NT2/D1 (cell line): ENCODE data around the gene FBXO47.
A peak's percentile ranks its signal among the peaks of the same experiment; 100 is the strongest.

Experiments used
- DNase-seq: peaks from one replicate; pipeline ENCODE4 v3.0.0-alpha.2; 2011; ENCODE audit warnings: low read depth, low spot score
- H3K27me3 ChIP-seq: 2 replicates; pipeline ENCODE4 v1.6.0; 2011; ENCODE audit warnings: mild to moderate bottlenecking; ENCODE audit not compliant: insufficient read length, insufficient read depth
- H3K36me3 ChIP-seq: 2 replicates; pipeline ENCODE4 v1.6.1; 2011; ENCODE audit warnings: mild to moderate bottlenecking, low read length, mixed read lengths; ENCODE audit not compliant: insufficient read depth, insufficient read length
- H3K4me1 ChIP-seq: 2 replicates; pipeline ENCODE4 v1.5.1; 2011; ENCODE audit not compliant: insufficient read depth, insufficient read length
- H3K4me3 ChIP-seq: 2 replicates; pipeline ENCODE4 v1.5.1; 2011; ENCODE audit warnings: low read depth; ENCODE audit not compliant: insufficient read length
- H3K9ac ChIP-seq: 2 replicates; pipeline ENCODE4 v1.6.0; 2011; ENCODE audit warnings: low read depth; ENCODE audit not compliant: insufficient read length
- H3K9me3 ChIP-seq: 2 replicates; pipeline ENCODE4 v1.5.1; 2011; ENCODE audit warnings: mild to moderate bottlenecking, low read length; ENCODE audit not compliant: insufficient read depth
- SUZ12 ChIP-seq: IDR thresholded peaks from 2 replicates; pipeline ENCODE4 v1.6.1; 2011; ENCODE audit not compliant: insufficient read length, insufficient read depth; ENCODE audit errors: extremely low read depth
- YY1 ChIP-seq: IDR thresholded peaks from 2 replicates; pipeline ENCODE4 v1.6.1; 2011; ENCODE audit not compliant: insufficient read length, insufficient read depth
- ZNF274 ChIP-seq: IDR thresholded peaks from 2 replicates; pipeline ENCODE4 v1.6.1; 2011; ENCODE audit warnings: mild to moderate bottlenecking, low read depth, low read length

Gene FBXO47

GRCh38 chr17:38967290-38967738 lies at the start of gene FBXO47:
Gene FBXO47, minus strand, starts transcription at chr17:38967403. Its CDS starts 4,378 bp downstream, at chr17:38963025.
- Histone ChIP-seq H3K4me3 (no peak within 1 kb of the TSS), H3K4me1 (no peaks in the 10 kb centered on the region), H3K27me3 (no peaks in the 10 kb centered on the region), H3K9ac (no peak within 1 kb of the TSS), H3K9me3 (no peaks in the 10 kb centered on the region), H3K36me3 (no peaks in the 10 kb centered on the region)
- TF ChIP-seq ZNF274 (no peak), SUZ12 (no peak), YY1 (no peak)
- peak; percentile 70 for DNase-seq

- no peak for DNase-seq
- TF ChIP-seq SUZ12 = no peak
- no peak for TF ChIP-seq ZNF274
- TF ChIP-seq YY1 = no peak
- Histone ChIP-seq H3K27me3 (no peaks in the 10 kb centered on the region), H3K9ac (no peak overlapping the region), H3K9me3 (no peaks in the 10 kb centered on the region), H3K36me3 (no peaks in the 10 kb centered on the region), H3K4me3 (no peak overlapping the region), H3K4me1 (peaks cover 10% of the 10 kb centered on the region)
These were observed 49.3 kb upstream of the FBXO47 start for GRCh38 chr17:39016193-39017153.

GRCh38 chr17:39015546-39015935 lies 48.3 kb upstream of the FBXO47 start:
- Histone ChIP-seq H3K27me3 (no peaks in the 10 kb centered on the region), H3K4me3 (no peak overlapping the region), H3K4me1 (peaks cover 10% of the 10 kb centered on the region), H3K9me3 (no peaks in the 10 kb centered on the region), H3K36me3 (no peaks in the 10 kb centered on the region), H3K9ac (no peak overlapping the region)
- TF ChIP-seq ZNF274 (no peak), YY1 (no peak), SUZ12 (no peak)
- DNase-seq = no peak

- Histone ChIP-seq H3K9me3 (no peaks in the 10 kb centered on the region), H3K4me1 (peaks cover 12% of the 10 kb centered on the region), H3K36me3 (no peaks in the 10 kb centered on the region), H3K27me3 (no peaks in the 10 kb centered on the region), H3K9ac (no peak overlapping the region), H3K4me3 (no peak overlapping the region)
- no peak for DNase-seq
- TF ChIP-seq ZNF274 (no peak), YY1 (no peak), SUZ12 (no peak)
These were observed 47.8 kb upstream of the FBXO47 start for GRCh38 chr17:39014795-39015545.

- Histone ChIP-seq H3K9ac (no peak overlapping the region), H3K4me3 (no peak overlapping the region), H3K36me3 (no peaks in the 10 kb centered on the region), H3K4me1 (peaks cover 15% of the 10 kb centered on the region), H3K27me3 (no peaks in the 10 kb centered on the region), H3K9me3 (no peaks in the 10 kb centered on the region)
- TF ChIP-seq YY1 = no peak
- DNase-seq = no peak
These were observed 47.0 kb upstream of the FBXO47 start for GRCh38 chr17:39014044-39014794.

- Histone ChIP-seq H3K4me3 (no peak overlapping the region), H3K27me3 (no peaks in the 10 kb centered on the region), H3K36me3 (no peaks in the 10 kb centered on the region), H3K4me1 (peaks cover 15% of the 10 kb centered on the region), H3K9ac (no peak overlapping the region), H3K9me3 (no peaks in the 10 kb centered on the region)
- DNase-seq = no peak
- TF ChIP-seq ZNF274 = no peak
- TF ChIP-seq SUZ12 = no peak
- TF ChIP-seq YY1 = no peak
These were observed 45.5 kb upstream of the FBXO47 start for GRCh38 chr17:39012725-39013124.
